ENCODE data around the gene FMN1. TPM values are rescaled to one million over a fixed set of nuclear protein-coding genes. Genes with fewer than 3 reads are reported as not detected.

FMN1 gene
- total and polyA plus RNA-seq, 2 experiments from 2014 or later, result 0.93 to 2.2 TPM

- Histone ChIP-seq H3K9me2 (ENCODE audit: insufficient read depth) (no peaks in the 10 kb centered on the region), H3K27me3 (replicated peaks; ENCODE audit: insufficient read depth) (no peaks in the 10 kb centered on the region), H3K27ac (no peak overlapping the region), H2AFZ (no peak overlapping the region), H3K79me2 (ENCODE audit: insufficient read depth) (no peaks in the 10 kb centered on the region), H3K9me3 (ENCODE audit: low read depth) (no peaks in the 10 kb centered on the region), H3K4me3 (no peak overlapping the region), H3K4me1 (ENCODE audit: insufficient read depth) (no peaks in the 10 kb centered on the region), H3K4me2 (ENCODE audit: unreplicated experiment) (no peak overlapping the region), H3F3A (ENCODE audit: insufficient read depth) (no peaks in the 10 kb centered on the region), H4K20me1 (ENCODE audit: insufficient read depth) (no peaks in the 10 kb centered on the region), H3K9ac (no peak overlapping the region), H3K36me3 (ENCODE audit: low read depth) (no peaks in the 10 kb centered on the region)
- TF ChIP-seq EZH2 (IDR thresholded peaks at IDR 0.05; ENCODE audit: insufficient read depth, poor library complexity, severe bottlenecking), result no peak
- no peak for TF ChIP-seq EZH2phosphoT487 (IDR thresholded peaks at IDR 0.05; ENCODE audit: insufficient read depth, low read depth)
- in situ Hi-C loops (cut with MboI), result no loop called here
- DNase-seq, result no peak
- 79 to 85% methylated on average over 4 of the region's 4 CpGs for WGBS, 2 experiments (ENCODE audit: low coverage in 1 of 2, low lambda C conversion rate in 2 of 2, missing lambda C conversion rate in 2 of 2)
These were observed 13.1 kb upstream of the FMN1 start for GRCh38 chr15:33207646-33208045.

- Histone ChIP-seq H3K4me2 (ENCODE audit: unreplicated experiment) (no peak overlapping the region), H4K20me1 (ENCODE audit: insufficient read depth) (no peaks in the 10 kb centered on the region), H3K9me3 (ENCODE audit: low read depth) (no peaks in the 10 kb centered on the region), H3K4me3 (no peak overlapping the region), H2AFZ (no peak overlapping the region), H3K79me2 (ENCODE audit: insufficient read depth) (no peaks in the 10 kb centered on the region), H3K36me3 (ENCODE audit: low read depth) (no peaks in the 10 kb centered on the region), H3K4me1 (ENCODE audit: insufficient read depth) (0 out of 2 replicates have a peak, but pooled peaks cover 9% of the 10 kb centered on the region), H3K9me2 (ENCODE audit: insufficient read depth) (no peaks in the 10 kb centered on the region), H3F3A (ENCODE audit: insufficient read depth) (0 out of 2 replicates have a peak, but pooled peaks cover 3% of the 10 kb centered on the region), H3K9ac (no peak overlapping the region), H3K27me3 (replicated peaks; ENCODE audit: insufficient read depth) (no peaks in the 10 kb centered on the region), H3K27ac (no peak overlapping the region)
- 26 to 28% methylated on average over 3 of the region's 3 CpGs for WGBS, 2 experiments (ENCODE audit: low coverage in 1 of 2, low lambda C conversion rate in 2 of 2, missing lambda C conversion rate in 2 of 2)
- TF ChIP-seq EZH2phosphoT487 (IDR thresholded peaks at IDR 0.05; ENCODE audit: insufficient read depth, low read depth) (no peak), EZH2 (IDR thresholded peaks at IDR 0.05; ENCODE audit: insufficient read depth, poor library complexity, severe bottlenecking) (no peak)
- no peak for DNase-seq
- in situ Hi-C loops (cut with MboI), result no loop called here
These were observed 11.9 kb upstream of the FMN1 start for GRCh38 chr15:33206366-33206765.

GRCh38 chr15:33204926-33205325, 10.4 kb upstream of the FMN1 start:
- no peaks in the 10 kb centered on the region for H3K79me2 ChIP-seq (ENCODE audit: insufficient read depth)
- H3K4me1 ChIP-seq (ENCODE audit: insufficient read depth), result 0 out of 2 replicates have a peak, but pooled peaks cover 10% of the 10 kb centered on the region
- H3K27ac ChIP-seq, result no peak overlapping the region
- H3K4me2 ChIP-seq (ENCODE audit: unreplicated experiment), result no peak overlapping the region
- in situ Hi-C loops (cut with MboI), result no loop called here
- 81 to 84% methylated on average over 3 of the region's 3 CpGs for WGBS, 2 experiments (ENCODE audit: low coverage in 1 of 2, low lambda C conversion rate in 2 of 2, missing lambda C conversion rate in 2 of 2)
- no peak overlapping the region for H3K4me3 ChIP-seq
- no peak overlapping the region for H2AFZ ChIP-seq
- no peaks in the 10 kb centered on the region for H3K9me3 ChIP-seq (ENCODE audit: low read depth)
- H3F3A ChIP-seq (ENCODE audit: insufficient read depth), result 0 out of 2 replicates have a peak, but pooled peaks cover 4% of the 10 kb centered on the region
- no peaks in the 10 kb centered on the region for H4K20me1 ChIP-seq (ENCODE audit: insufficient read depth)
- H3K9me2 ChIP-seq (ENCODE audit: insufficient read depth), result no peaks in the 10 kb centered on the region
- H3K36me3 ChIP-seq (ENCODE audit: low read depth), result no peaks in the 10 kb centered on the region
- H3K9ac ChIP-seq, result no peak overlapping the region
- DNase-seq, result no peak
- TF ChIP-seq EZH2phosphoT487 (IDR thresholded peaks at IDR 0.05; ENCODE audit: insufficient read depth, low read depth) (no peak), EZH2 (IDR thresholded peaks at IDR 0.05; ENCODE audit: insufficient read depth, poor library complexity, severe bottlenecking) (no peak)
- peaks cover 10% of the 10 kb centered on the region; the same call in 1 of the 2 replicates for H3K27me3 ChIP-seq (replicated peaks; ENCODE audit: insufficient read depth)

GRCh38 chr15:33204087-33204486, 9.6 kb upstream of the FMN1 start:
- no peak for TF ChIP-seq EZH2 (IDR thresholded peaks at IDR 0.05; ENCODE audit: insufficient read depth, poor library complexity, severe bottlenecking)
- in situ Hi-C loops (cut with MboI), result no loop called here
- Histone ChIP-seq H3K9ac (no peak overlapping the region), H3K9me3 (ENCODE audit: low read depth) (no peaks in the 10 kb centered on the region), H3K27me3 (replicated peaks; ENCODE audit: insufficient read depth) (peaks cover 14% of the 10 kb centered on the region; the same call in 1 of the 2 replicates), H3K9me2 (ENCODE audit: insufficient read depth) (no peaks in the 10 kb centered on the region), H3K27ac (no peak overlapping the region), H2AFZ (no peak overlapping the region), H3K4me1 (ENCODE audit: insufficient read depth) (0 out of 2 replicates have a peak, but pooled peaks cover 10% of the 10 kb centered on the region), H3K79me2 (ENCODE audit: insufficient read depth) (no peaks in the 10 kb centered on the region), H3K4me3 (no peak overlapping the region), H3K36me3 (ENCODE audit: low read depth) (no peaks in the 10 kb centered on the region), H4K20me1 (ENCODE audit: insufficient read depth) (no peaks in the 10 kb centered on the region), H3K4me2 (ENCODE audit: unreplicated experiment) (no peak overlapping the region), H3F3A (ENCODE audit: insufficient read depth) (0 out of 2 replicates have a peak, but pooled peaks cover 4% of the 10 kb centered on the region)
- no peak for DNase-seq
